WTC11 (cell line): ENCODE data around the gene STK17A. TPM values are rescaled to one million over a fixed set of nuclear protein-coding genes. Genes with fewer than 3 reads are reported as not detected.

Experiments
- ATAC-seq: fragments of 200-7000 bp; cut with Tn5 transposase; 2 replicates; pipeline ENCODE4 v1.10.0; 2021; ENCODE audit warnings: mild to moderate bottlenecking, moderate library complexity
- CTCF ChIA-PET: fragments of 300-600 bp; sonication (Branson Sonifier 250); formaldehyde crosslinking; loops from one replicate; lab custom pipeline; 2021; ENCODE audit warnings: antibody characterized with exemption; lab: Charles Lee
- POLR2A ChIA-PET: fragments of 350-600 bp; sonication (Branson Sonifier 250); formaldehyde crosslinking; loops from one replicate; lab custom pipeline; 2021; ENCODE audit warnings: antibody characterized with exemption; lab: Charles Lee
- DNase-seq: peaks from one replicate; pipeline ENCODE4 v3.0.0; 2021; ENCODE audit warnings: low spot score
- H3K27ac Mint-ChIP-seq: 2 replicates; pipeline ENCODE4 v1.8.0; 2021; ENCODE audit warnings: mixed read lengths
- H3K27me3 Mint-ChIP-seq: 2 replicates; pipeline ENCODE4 v1.8.0; 2021; ENCODE audit warnings: low read depth, mild to moderate bottlenecking, moderate library complexity, mixed read lengths
- H3K36me3 Mint-ChIP-seq: 2 replicates; pipeline ENCODE4 v1.8.0; 2021; ENCODE audit warnings: mixed read lengths
- H3K4me1 Mint-ChIP-seq: 2 replicates; pipeline ENCODE4 v1.8.0; 2022; ENCODE audit warnings: mixed read lengths
- H3K4me3 Mint-ChIP-seq: 2 replicates; pipeline ENCODE4 v1.8.0; 2021; ENCODE audit warnings: mild to moderate bottlenecking, moderate library complexity, mixed read lengths
- H3K9me3 Mint-ChIP-seq: 2 replicates; pipeline ENCODE4 v1.8.0; 2021; ENCODE audit warnings: mixed read lengths
- ARID4B ChIP-seq: sonication (generic); formaldehyde crosslinking; IDR thresholded peaks from 2 replicates; pipeline ENCODE4 v1.8.0; 2023; ENCODE audit warnings: missing genetic modification reagents, mild to moderate bottlenecking, borderline replicate concordance
- CTCF ChIP-seq: fragments of 200-600 bp; IDR thresholded peaks from 2 replicates; pipeline ENCODE4 v1.8.0; 2022; ENCODE audit warnings: antibody characterized with exemption
- EMX1 ChIP-seq: fragments of 250-450 bp; sonication (Bioruptor Pico); IDR thresholded peaks from 2 replicates; pipeline ENCODE4 v1.8.0; 2021; ENCODE audit warnings: mild to moderate bottlenecking
- FOXP1 ChIP-seq: sonication (generic); formaldehyde crosslinking; IDR thresholded peaks from 2 replicates; pipeline ENCODE4 v1.8.0; 2022; ENCODE audit warnings: missing genetic modification reagents, mild to moderate bottlenecking, moderate library complexity, borderline replicate concordance
- HMGA2 ChIP-seq: fragments of 250-450 bp; sonication (Bioruptor Pico); IDR thresholded peaks from 2 replicates; pipeline ENCODE4 v1.4.0; 2021; ENCODE audit warnings: mild to moderate bottlenecking, moderate library complexity
- IRF1 ChIP-seq: sonication (generic); formaldehyde crosslinking; IDR thresholded peaks from 2 replicates; pipeline ENCODE4 v1.8.0; 2023; ENCODE audit warnings: missing genetic modification reagents
- OVOL2 ChIP-seq: fragments of 250-450 bp; sonication (Bioruptor Pico); IDR thresholded peaks from 2 replicates; pipeline ENCODE4 v1.9.0; 2021; ENCODE audit warnings: mild to moderate bottlenecking, borderline replicate concordance
- PRDM15 ChIP-seq: sonication (generic); formaldehyde crosslinking; IDR thresholded peaks from 2 replicates; pipeline ENCODE4 v1.8.0; 2022; ENCODE audit warnings: missing genetic modification reagents
- SMAD3 ChIP-seq: sonication (generic); formaldehyde crosslinking; IDR thresholded peaks from 2 replicates; pipeline ENCODE4 v1.8.0; 2022; ENCODE audit warnings: missing genetic modification reagents, mild to moderate bottlenecking, borderline replicate concordance
- SP1 ChIP-seq: sonication (generic); formaldehyde crosslinking; conservative IDR thresholded peaks from 2 replicates; pipeline ENCODE4 v1.8.1; 2022; ENCODE audit warnings: missing genetic modification reagents
- TEAD4 ChIP-seq: sonication (generic); formaldehyde crosslinking; IDR thresholded peaks from 2 replicates; pipeline ENCODE4 v1.8.0; 2022; ENCODE audit warnings: mild to moderate bottlenecking, missing genetic modification reagents
- ZNF121 ChIP-seq: sonication (generic); formaldehyde crosslinking; IDR thresholded peaks from 2 replicates; pipeline ENCODE4 v1.8.0; 2023; ENCODE audit warnings: missing genetic modification reagents
- ZNF263 ChIP-seq: sonication (generic); formaldehyde crosslinking; IDR thresholded peaks from 2 replicates; pipeline ENCODE4 v1.8.1; 2022; ENCODE audit warnings: low read depth, mild to moderate bottlenecking, moderate library complexity, missing genetic modification reagents
- ZNF425 ChIP-seq: fragments of 250-450 bp; sonication (Bioruptor Pico); conservative IDR thresholded peaks from 2 replicates; pipeline ENCODE4 v1.9.0; 2021; ENCODE audit warnings: mild to moderate bottlenecking
- ZNF671 ChIP-seq: fragments of 250-450 bp; sonication (Bioruptor Pico); IDR thresholded peaks from 2 replicates; pipeline ENCODE4 v1.8.0; 2021; ENCODE audit warnings: mild to moderate bottlenecking
- total RNA-seq: library from RNA; stranded (reverse); gene quantifications from 3 replicates; pipeline ENCODE4 v1.2.3, GENCODE V29; 2021

STK17A gene
- total RNA-seq, 1 experiment from 2014 or later = 17.6 TPM

DNA sequence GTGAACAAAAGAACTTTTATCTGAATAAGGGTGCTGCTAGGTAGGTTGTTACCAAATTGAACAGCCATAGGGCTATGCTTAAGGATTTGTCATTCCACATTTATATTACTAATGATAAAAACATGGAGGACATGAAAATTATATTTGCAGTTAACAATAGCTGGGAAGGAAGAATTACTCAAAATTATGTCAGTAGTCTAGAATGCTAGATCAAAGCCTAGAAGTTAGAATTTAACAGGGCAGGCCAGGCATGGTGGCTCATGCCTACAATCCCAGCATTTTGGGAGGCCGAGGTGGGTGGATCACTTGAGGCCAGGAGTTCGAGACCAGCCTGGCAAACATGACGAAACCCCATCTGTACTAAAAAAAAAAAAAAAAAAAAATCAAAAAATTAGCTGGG, 9.4 kb downstream of the STK17A start (continued):
- TF ChIP-seq ZNF425 (no peak), IRF1 (CRISPR knock-in tag) (no peak), ZNF121 (CRISPR knock-in tag) (no peak), ARID4B (no peak), CTCF (no peak), ZNF263 (no peak), SMAD3 (CRISPR knock-in tag) (no peak), SP1 (no peak), TEAD4 (CRISPR knock-in tag) (no peak), HMGA2 (CRISPR knock-in tag) (no peak), PRDM15 (CRISPR knock-in tag) (no peak), OVOL2 (CRISPR knock-in tag) (no peak)

DNA sequence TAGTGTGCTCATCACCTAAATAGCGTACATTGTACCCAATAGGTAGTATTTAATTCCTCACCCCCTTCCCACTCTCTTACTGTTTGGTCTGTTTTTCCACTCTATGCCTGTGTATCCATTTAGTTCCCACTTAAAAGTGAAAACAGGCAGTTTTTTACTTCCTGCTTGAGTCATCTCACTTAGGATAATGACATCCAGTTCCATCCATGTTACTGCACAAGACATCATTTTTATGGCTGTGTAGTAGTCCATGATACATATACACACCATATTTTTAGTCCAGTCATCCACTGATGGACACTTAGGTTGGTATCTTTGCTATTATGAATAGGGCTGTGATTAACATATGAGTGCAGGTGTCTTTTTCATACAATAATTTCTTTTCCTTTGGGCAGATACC, 10.1 kb downstream of the STK17A start:
- no peak overlapping the region for H3K4me3 Mint-ChIP-seq
- DNase-seq = no peak
- TF ChIP-seq EMX1 (CRISPR knock-in tag) (no peak), FOXP1 (no peak), ZNF671 (no peak)
- TF ChIP-seq, all 79 proteins: peak for 0
- no peak overlapping the region for H3K27ac Mint-ChIP-seq
- H3K9me3 Mint-ChIP-seq = no peaks in the 10 kb centered on the region
- POLR2A ChIA-PET = no interaction called here
- no peaks in the 10 kb centered on the region for H3K27me3 Mint-ChIP-seq
- H3K4me1 Mint-ChIP-seq = peaks cover 11% of the 10 kb centered on the region
- CTCF ChIA-PET = interaction anchor here (0.7 to 0.8 kb wide), 2 partner anchors 10 to 73 kb away, joined by 3 to 5 read pairs; partner anchors contain the start of gene STK17A
- peaks cover 3% of the 10 kb centered on the region for H3K36me3 Mint-ChIP-seq
- no peak for ATAC-seq
